GM19193 (cell line): Measurements from ENCODE around the gene MVK.

Experiments
- POLR2A ChIP-seq: IDR thresholded peaks from 4 replicates; pipeline ENCODE4 v1.6.1; 2011; ENCODE audit not compliant: insufficient read depth, insufficient read length; ENCODE audit errors: extremely low read depth

The MVK gene

GRCh38 chr12:109613649-109614455, 40.3 kb downstream of the MVK start:
- TF ChIP-seq POLR2A = no peak

- no peak for TF ChIP-seq POLR2A
Observed at GRCh38 chr12:109615556-109616229, 42.1 kb downstream of the MVK start.

- TF ChIP-seq POLR2A = no peak
Observed at GRCh38 chr12:109617491-109617890, 43.9 kb downstream of the MVK start.

GRCh38 chr12:109618082-109618481, 44.5 kb downstream of the MVK start:
- TF ChIP-seq POLR2A = no peak

- TF ChIP-seq POLR2A = no peak
Observed at GRCh38 chr12:109619002-109619604, 45.5 kb downstream of the MVK start.

GRCh38 chr12:109621211-109621694, 47.7 kb downstream of the MVK start:
- no peak for TF ChIP-seq POLR2A

GRCh38 chr12:109621901-109622364, 48.3 kb downstream of the MVK start:
- no peak for TF ChIP-seq POLR2A

- TF ChIP-seq POLR2A = no peak
Observed at GRCh38 chr12:109624467-109624866, 50.9 kb downstream of the MVK start.

GRCh38 chr12:109625131-109625559, 51.6 kb downstream of the MVK start:
- no peak for TF ChIP-seq POLR2A

GRCh38 chr12:109625749-109626377, 52.3 kb downstream of the MVK start:
- no peak for TF ChIP-seq POLR2A

GRCh38 chr12:109626378-109627115, 53.0 kb downstream of the MVK start:
- TF ChIP-seq POLR2A = no peak

- no peak for TF ChIP-seq POLR2A
Observed at GRCh38 chr12:109627633-109628032, 54.0 kb downstream of the MVK start.

- TF ChIP-seq POLR2A = no peak
Observed at GRCh38 chr12:109630107-109630506, 56.5 kb downstream of the MVK start.

GRCh38 chr12:109630815-109631214, 57.2 kb downstream of the MVK start:
- no peak for TF ChIP-seq POLR2A
